B cell (primary cell): ENCODE data around the gene RRAD. TPM values are rescaled to one million over a fixed set of nuclear protein-coding genes. Genes with fewer than 3 reads are reported as not detected.

ENCODE experiments used
- ATAC-seq: fragments of 200-7000 bp; cut with Tn5 transposase; one replicate; pipeline ENCODE4 v1.10.0; 2021; ENCODE audit warnings: low read depth, mild to moderate bottlenecking, moderate number of reproducible peaks, moderate library complexity
- CTCF ChIA-PET: fragments of 350-600 bp; sonication (Branson Sonifier 250); formaldehyde crosslinking; loops from one replicate; lab custom pipeline; 2021; ENCODE audit warnings: antibody characterized with exemption, inconsistent platforms; lab: Charles Lee
- POLR2A ChIA-PET: fragments of 350-600 bp; sonication (Branson Sonifier 250); formaldehyde crosslinking; loops from one replicate; lab custom pipeline; 2021; ENCODE audit warnings: antibody characterized with exemption; lab: Charles Lee
- DNase-seq: peaks from one replicate; pipeline ENCODE4 v3.0.0; 2013
- H2AFZ ChIP-seq: 2 replicates; pipeline ENCODE4 v1.6.1; 2012; ENCODE audit warnings: mild to moderate bottlenecking, low read depth, low read length; ENCODE audit not compliant: insufficient read depth, poor library complexity, severe bottlenecking
- H3K27ac ChIP-seq, 2 donors: 1 replicate in 1 of 2; 2 replicates in 1 of 2; pipeline ENCODE4 v1.5.1; 2012 to 2013; ENCODE audit warnings: low read length in 2 of 2, mild to moderate bottlenecking in 2 of 2, moderate library complexity in 1 of 2
- H3K27me3 ChIP-seq, 4 experiments: fragments of 200-600 bp in 1 of 4; sonication (generic) in 1 of 4; replicated peaks in 1 of 4; 1 replicate in 2 of 4; 2 replicates in 2 of 4; pipeline versions ENCODE4 v1.6.1 to v1.7.0; 2013 to 2016; ENCODE audit warnings: low read length in 3 of 4, mild to moderate bottlenecking in 2 of 4, mixed read lengths in 1 of 4, moderate library complexity in 1 of 4; ENCODE audit not compliant: insufficient read depth in 4 of 4, control insufficient read depth in 3 of 4; ENCODE audit errors: control extremely low read depth in 1 of 4
- H3K36me3 ChIP-seq, 2 experiments: replicated peaks in 1 of 2; 1 replicate in 1 of 2; 2 replicates in 1 of 2; pipeline versions ENCODE4 v1.6.1 to v1.7.1; 2013; ENCODE audit warnings: low read length in 1 of 2; ENCODE audit not compliant: insufficient read depth in 2 of 2, control insufficient read depth in 1 of 2; ENCODE audit errors: control extremely low read depth in 1 of 2, extremely low read depth in 1 of 2
- H3K4me1 ChIP-seq, 2 donors: fragments of 200-600 bp in 1 of 2; sonication (generic) in 1 of 2; 1 replicate in 1 of 2; 2 replicates in 1 of 2; pipeline versions ENCODE4 v1.5.1 to v1.6.1; 2013 to 2017; ENCODE audit warnings: low read length in 2 of 2; ENCODE audit not compliant: control insufficient read depth in 2 of 2, insufficient read depth in 2 of 2
- H3K4me2 ChIP-seq: replicated peaks from 2 replicates; pipeline ENCODE3; 2012; ENCODE audit warnings: mild to moderate bottlenecking, low read depth, low read length; ENCODE audit not compliant: poor library complexity, severe bottlenecking
- H3K4me3 ChIP-seq, 5 experiments: fragments of 200-600 bp in 1 of 5; sonication (generic) in 1 of 5; 1 replicate in 3 of 5; 2 replicates in 2 of 5; pipeline versions ENCODE4 v1.5.1 to v1.7.0; 2011 to 2016; ENCODE audit warnings: low read length in 4 of 5, mild to moderate bottlenecking in 4 of 5, low read depth in 2 of 5, control low read depth in 1 of 5, moderate library complexity in 1 of 5; ENCODE audit not compliant: insufficient read depth in 1 of 5; ENCODE audit errors: control extremely low read depth in 1 of 5, extremely low read depth in 1 of 5
- H3K79me2 ChIP-seq: fragments of 200-600 bp; sonication (generic); one replicate; pipeline ENCODE4 v1.6.0; 2016; ENCODE audit warnings: low read length; ENCODE audit not compliant: control insufficient read depth, insufficient read depth
- H3K9ac ChIP-seq: fragments of 200-600 bp; sonication (generic); 2 replicates; pipeline ENCODE4 v1.6.1; 2017; ENCODE audit warnings: mild to moderate bottlenecking, low read length, moderate library complexity
- H3K9me3 ChIP-seq, 3 donors: one replicate each; pipeline versions ENCODE4 v1.6.1 to v1.7.1; 2013; ENCODE audit warnings: low read length in 2 of 3; ENCODE audit not compliant: control insufficient read depth in 2 of 3, insufficient read depth in 1 of 3; ENCODE audit errors: control extremely low read depth in 1 of 3
- H4K20me1 ChIP-seq: 2 replicates; pipeline ENCODE4 v1.6.0; 2012; ENCODE audit warnings: mild to moderate bottlenecking, low read length; ENCODE audit not compliant: insufficient read depth, control insufficient read depth, poor library complexity, severe bottlenecking
- H3K27ac Mint-ChIP-seq: one replicate; pipeline ENCODE4 v1.8.0; 2021; ENCODE audit warnings: mixed read lengths
- H3K27me3 Mint-ChIP-seq: one replicate; pipeline ENCODE4 v1.8.0; 2021; ENCODE audit warnings: mixed read lengths
- H3K4me1 Mint-ChIP-seq: one replicate; pipeline ENCODE4 v1.8.0; 2021; ENCODE audit warnings: mixed read lengths
- H3K4me3 Mint-ChIP-seq: one replicate; pipeline ENCODE4 v1.8.0; 2021; ENCODE audit warnings: mixed read lengths
- H3K9me3 Mint-ChIP-seq: one replicate; pipeline ENCODE4 v1.8.0; 2022; ENCODE audit warnings: mixed read lengths; ENCODE audit not compliant: insufficient read depth
- CTCF ChIP-seq: fragments of 200-600 bp; IDR thresholded peaks from one replicate; pipeline ENCODE4 v1.8.0; 2022; ENCODE audit warnings: antibody characterized with exemption, mild to moderate bottlenecking
- EZH2 ChIP-seq: IDR thresholded peaks from 2 replicates; pipeline ENCODE4 v1.6.1; 2012; ENCODE audit warnings: borderline replicate concordance, low read depth, mild to moderate bottlenecking, moderate library complexity, low read length; ENCODE audit not compliant: insufficient read depth, poor library complexity, severe bottlenecking
- WGBS: methylation state at CpG from one replicate; pipeline ENCODE4 v1.1.5; 2013; ENCODE audit warnings: missing lambda C conversion rate; ENCODE audit not compliant: insufficient coverage; 5-methylcytosine and 5-hydroxymethylcytosine counted together
- intact Hi-C: fragments of 100-400 bp; cut with micrococcal nuclease; formaldehyde crosslinking; loops from one replicate; pipeline ENCODE4 v1.10.0; 2022
- polyA plus RNA-seq: library from polyadenylated mRNA; depleted of rRNA; stranded (reverse); fragments of >200 nt; gene quantifications from 2 replicates; pipeline ENCODE4 v1.2.3, GENCODE V29; 2012
- total RNA-seq, 2 donors: library from RNA; stranded (reverse); fragments of 120-200 nt in 1 of 2; gene quantifications; 1 replicate in 1 of 2; 2 replicates in 1 of 2; pipeline versions ENCODE4 v1.2.3 to v1.2.4, GENCODE V29; 2013 to 2022

RRAD gene
- total and polyA plus RNA-seq, 2 donors (not counting 1 experiment from before 2014, with no cell fraction given) = 0.64 to 1.9 TPM

- no peak overlapping the region for H3K4me3 Mint-ChIP-seq
- POLR2A ChIA-PET = no interaction called here
- Histone ChIP-seq H2AFZ (no peak overlapping the region), H3K27ac (no peak overlapping the region), H4K20me1 (no peaks in the 10 kb centered on the region), H3K4me1 (no peaks in the 10 kb centered on the region), H3K9me3 (no peaks in the 10 kb centered on the region), H3K27me3 (no peaks in the 10 kb centered on the region), H3K79me2 (no peaks in the 10 kb centered on the region), H3K4me2 (no peak overlapping the region), H3K4me3 (no peak overlapping the region), H3K36me3 (no peaks in the 10 kb centered on the region), H3K9ac (no peak overlapping the region)
- H3K27ac Mint-ChIP-seq = no peak overlapping the region
- 85% methylated on average over 14 of the region's 14 CpGs for WGBS
- intact Hi-C loops = no loop called here
- no peak for TF ChIP-seq EZH2
- no peak for TF ChIP-seq CTCF
- CTCF ChIA-PET = no interaction called here
- H3K27me3 Mint-ChIP-seq = no peaks in the 10 kb centered on the region
- ATAC-seq (no peak), DNase-seq (no peak)
- H3K9me3 Mint-ChIP-seq = no peaks in the 10 kb centered on the region
- no peaks in the 10 kb centered on the region for H3K4me1 Mint-ChIP-seq
Measured at GRCh38 chr16:66910175-66910940, 15.0 kb downstream of the RRAD start.

GRCh38 chr16:66908762-66909559 is 16.4 kb downstream of the RRAD start:
- ChIA-PET POLR2A (no interaction called here), CTCF (no interaction called here)
- no peaks in the 10 kb centered on the region for H3K27me3 ChIP-seq
- no peak overlapping the region for H2AFZ ChIP-seq
- H3K9ac ChIP-seq = no peak overlapping the region
- no peaks in the 10 kb centered on the region for H3K9me3 Mint-ChIP-seq
- H3K4me1 ChIP-seq = no peaks in the 10 kb centered on the region
- no peak overlapping the region for H3K27ac Mint-ChIP-seq
- no peak overlapping the region for H3K27ac ChIP-seq
- no peak overlapping the region for H3K4me3 ChIP-seq
- ATAC-seq (no peak), DNase-seq (no peak)
- H3K36me3 ChIP-seq = no peaks in the 10 kb centered on the region
- H3K4me2 ChIP-seq = no peak overlapping the region
- H3K4me1 Mint-ChIP-seq = no peaks in the 10 kb centered on the region
- no peak for TF ChIP-seq EZH2
- TF ChIP-seq CTCF = no peak
- H3K79me2 ChIP-seq = no peaks in the 10 kb centered on the region
- H3K9me3 ChIP-seq = no peaks in the 10 kb centered on the region
- H4K20me1 ChIP-seq = no peaks in the 10 kb centered on the region
- no peaks in the 10 kb centered on the region for H3K27me3 Mint-ChIP-seq
- intact Hi-C loops = no loop called here
- no peak overlapping the region for H3K4me3 Mint-ChIP-seq
- WGBS = 92% methylated on average over 12 of the region's 14 CpGs
